NCI-H2196 (cell line): ENCODE measurements around the gene AGBL3.
"Not testable (repeated sequence)": the region's sequence is repeated elsewhere in the genome, so short reads cannot be mapped to it uniquely, and the experiment has no call there.

ENCODE experiments used
- DNase-seq: peaks from one replicate; lab custom pipeline; 2025; ENCODE audit not compliant: unreplicated experiment; lab: John Stamatoyannopoulos, UW

Gene AGBL3

GRCh38 chr7:135165862-135166261 is 179.6 kb downstream of the AGBL3 start:
- DNase-seq = no peak

- DNase-seq = no peak
These were observed 180.2 kb downstream of the AGBL3 start for GRCh38 chr7:135166338-135166990.

GRCh38 chr7:135167365-135167917 is 181.1 kb downstream of the AGBL3 start:
- DNase-seq = no peak

- no peak for DNase-seq
These were observed 181.7 kb downstream of the AGBL3 start for GRCh38 chr7:135168001-135168400.

GRCh38 chr7:135168489-135169140 is 182.3 kb downstream of the AGBL3 start:
- DNase-seq = no peak

GRCh38 chr7:135169141-135169963 is 183.0 kb downstream of the AGBL3 start:
- no peak for DNase-seq

GRCh38 chr7:135169964-135170273 is 183.6 kb downstream of the AGBL3 start:
- no peak for DNase-seq

GRCh38 chr7:135170274-135170997 is 184.1 kb downstream of the AGBL3 start, which contains the start of gene CYREN:
TSS of gene CYREN (minus strand) at chr7:135170707. CDS start at chr7:135168922, 1,785 bp downstream.
- DNase-seq = peak; percentile 96

- DNase-seq = not testable (repeated sequence)
These were observed 184.7 kb downstream of the AGBL3 start for GRCh38 chr7:135170998-135171481.

GRCh38 chr7:135171581-135172291 is 185.4 kb downstream of the AGBL3 start:
- not testable (repeated sequence) for DNase-seq

GRCh38 chr7:135173916-135174315 is 187.6 kb downstream of the AGBL3 start:
- DNase-seq = not testable (repeated sequence)

GRCh38 chr7:135174941-135175340 is 188.6 kb downstream of the AGBL3 start:
- DNase-seq = no peak

- DNase-seq = no peak
These were observed 189.6 kb downstream of the AGBL3 start for GRCh38 chr7:135175931-135176330.

- no peak for DNase-seq
These were observed 190.9 kb downstream of the AGBL3 start for GRCh38 chr7:135177028-135177696.

- no peak for DNase-seq
These were observed 192.1 kb downstream of the AGBL3 start for GRCh38 chr7:135178364-135178763.

GRCh38 chr7:135179321-135179925 is 193.1 kb downstream of the AGBL3 start:
- no peak for DNase-seq

GRCh38 chr7:135180122-135180521 is 193.8 kb downstream of the AGBL3 start:
- no peak for DNase-seq

- no peak for DNase-seq
These were observed 195.1 kb downstream of the AGBL3 start for GRCh38 chr7:135181261-135181928.
